ENCODE data around the gene SLC9A2. TPM values are rescaled to one million over a fixed set of nuclear protein-coding genes. Genes with fewer than 3 reads are reported as not detected.

SLC9A2 gene
- total and polyA plus RNA-seq, 4 experiments from 2014 or later = not detected

- CTCF ChIA-PET (ENCODE audit: partially characterized antibody) = no interaction called here
- Mint-ChIP-seq H3K36me3 (no peaks in the 10 kb centered on the region), H3K4me1 (peaks cover 6 to 11% (median 8%) of the 10 kb centered on the region in 4 donors), H3K27me3 (peaks cover 39 to 41% of the 10 kb centered on the region in 2 donors), H3K9me3 (no peaks in the 10 kb centered on the region), H3K4me3 (no peak overlapping the region), H3K27ac (no peak overlapping the region)
- Histone ChIP-seq H3K9me3 (ENCODE audit: control insufficient read depth in 1 of 2, low read length in 2 of 2) (no peaks in the 10 kb centered on the region), H3K27ac (ENCODE audit: low read depth, low read length) (no peak overlapping the region), H3K4me3 (ENCODE audit: low read length in 2 of 2) (no peak overlapping the region), H3K27me3 (ENCODE audit: insufficient read depth, low read length) (peaks cover 5% of the 10 kb centered on the region), H3K4me1 (ENCODE audit: insufficient read depth, low read length) (peaks cover 7% of the 10 kb centered on the region), H3K36me3 (ENCODE audit: insufficient read depth, low read length) (no peaks in the 10 kb centered on the region)
- intact Hi-C loops (cut with micrococcal nuclease) = no loop called here
- POLR2A ChIA-PET (ENCODE audit: partially characterized antibody) = no interaction called here
- no peak for DNase-seq
Measured at GRCh38 chr2:102621630-102622029, 2.3 kb downstream of the SLC9A2 start.

DNA sequence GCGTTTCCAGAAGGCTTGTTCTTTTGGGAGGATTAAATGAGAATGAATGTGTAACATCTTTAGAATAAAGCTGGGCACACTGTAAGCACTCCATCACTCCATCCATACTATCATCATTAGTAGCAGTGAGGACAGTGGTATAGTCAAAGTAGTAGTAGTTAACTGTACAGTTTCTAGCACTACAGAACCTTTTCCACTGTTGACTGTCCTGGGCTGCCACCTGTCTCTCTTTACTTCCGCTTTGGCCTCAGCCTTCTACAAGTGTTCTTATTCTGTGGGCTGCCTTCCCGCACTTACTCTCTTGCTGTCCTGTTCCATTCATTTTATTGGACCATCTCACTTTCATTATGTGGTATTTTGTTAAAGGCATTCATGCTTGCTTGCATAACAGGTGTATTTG lies 3.3 kb downstream of the SLC9A2 start:
- DNase-seq = no peak
- no peak overlapping the region for H3K4me3 ChIP-seq (ENCODE audit: low read length in 2 of 2)
- H3K9me3 ChIP-seq (ENCODE audit: control insufficient read depth in 1 of 2, low read length in 2 of 2) = no peaks in the 10 kb centered on the region
- no peaks in the 10 kb centered on the region for H3K36me3 ChIP-seq (ENCODE audit: insufficient read depth, low read length)
- intact Hi-C loops (cut with micrococcal nuclease) = no loop called here
- Mint-ChIP-seq H3K36me3 (no peaks in the 10 kb centered on the region), H3K4me3 (no peak overlapping the region), H3K27me3 (peaks cover 32 to 37% of the 10 kb centered on the region in 2 donors), H3K4me1 (peaks cover 6 to 11% (median 8%) of the 10 kb centered on the region in 4 donors), H3K9me3 (no peaks in the 10 kb centered on the region), H3K27ac (no peak overlapping the region)
- CTCF ChIA-PET (ENCODE audit: partially characterized antibody) = no interaction called here
- H3K27ac ChIP-seq (ENCODE audit: low read depth, low read length) = no peak overlapping the region
- peaks cover 7% of the 10 kb centered on the region for H3K4me1 ChIP-seq (ENCODE audit: insufficient read depth, low read length)
- POLR2A ChIA-PET (ENCODE audit: partially characterized antibody) = no interaction called here
- H3K27me3 ChIP-seq (ENCODE audit: insufficient read depth, low read length) = peaks cover 7% of the 10 kb centered on the region

GRCh38 chr2:102630458-102630857 lies 11.1 kb downstream of the SLC9A2 start:
- Histone ChIP-seq H3K4me1 (ENCODE audit: insufficient read depth, low read length) (no peaks in the 10 kb centered on the region), H3K4me3 (ENCODE audit: low read length in 2 of 2) (no peak overlapping the region), H3K27me3 (ENCODE audit: insufficient read depth, low read length) (peaks cover 4% of the 10 kb centered on the region), H3K9me3 (ENCODE audit: control insufficient read depth in 1 of 2, low read length in 2 of 2) (no peaks in the 10 kb centered on the region), H3K27ac (ENCODE audit: low read depth, low read length) (no peak overlapping the region), H3K36me3 (ENCODE audit: insufficient read depth, low read length) (no peaks in the 10 kb centered on the region)
- POLR2A ChIA-PET (ENCODE audit: partially characterized antibody) = no interaction called here
- Mint-ChIP-seq H3K4me1 (no peaks in the 10 kb centered on the region), H3K27ac (no peak overlapping the region), H3K27me3 (peaks cover 1 to 2% of the 10 kb centered on the region in 2 donors), H3K36me3 (no peaks in the 10 kb centered on the region), H3K4me3 (no peak overlapping the region), H3K9me3 (no peaks in the 10 kb centered on the region)
- intact Hi-C loops (cut with micrococcal nuclease) = no loop called here
- CTCF ChIA-PET (ENCODE audit: partially characterized antibody) = no interaction called here
- no peak for DNase-seq

DNA sequence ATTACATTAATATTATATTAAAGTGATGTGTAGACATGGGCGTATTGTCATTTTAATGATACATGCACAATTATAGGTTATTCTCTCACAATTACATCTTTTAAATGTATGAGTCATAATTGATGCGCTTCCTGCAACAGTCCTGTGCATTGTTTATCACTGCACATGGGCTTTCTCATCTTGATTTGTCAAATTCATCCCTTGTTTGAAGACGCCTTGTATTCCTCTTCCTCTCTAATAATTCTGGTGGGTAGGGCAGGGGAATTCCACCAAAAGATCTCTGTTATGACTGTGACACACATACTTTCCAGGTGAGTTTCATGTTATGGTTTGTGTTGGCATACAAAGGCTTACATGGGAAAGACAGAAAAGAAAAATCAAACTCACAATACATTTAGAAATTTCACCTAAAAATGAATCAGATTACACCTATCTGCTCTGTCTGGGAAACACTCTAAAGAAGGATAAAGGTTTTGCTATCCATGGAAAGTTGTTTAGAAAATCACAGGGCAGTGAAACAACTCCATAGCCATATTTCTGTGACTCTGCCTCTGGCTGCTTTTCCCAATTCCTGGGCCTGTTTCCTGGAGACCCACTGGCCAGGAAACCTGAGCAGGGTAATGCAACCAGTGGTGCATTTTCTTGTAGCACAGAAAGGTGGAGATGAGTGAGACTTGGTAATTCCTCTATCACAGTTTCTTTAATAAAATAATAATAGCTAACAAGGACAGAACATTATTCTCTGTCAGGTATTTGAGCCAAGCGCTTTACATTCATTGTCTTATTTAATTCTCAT lies 13.2 kb downstream of the SLC9A2 start:
- intact Hi-C loops (cut with micrococcal nuclease) = no loop called here
- Histone ChIP-seq H3K9me3 (ENCODE audit: control insufficient read depth in 1 of 2, low read length in 2 of 2) (no peaks in the 10 kb centered on the region), H3K36me3 (ENCODE audit: insufficient read depth, low read length) (no peaks in the 10 kb centered on the region), H3K4me1 (ENCODE audit: insufficient read depth, low read length) (no peaks in the 10 kb centered on the region), H3K4me3 (ENCODE audit: low read length in 2 of 2) (no peak overlapping the region), H3K27ac (ENCODE audit: low read depth, low read length) (no peak overlapping the region), H3K27me3 (ENCODE audit: insufficient read depth, low read length) (no peaks in the 10 kb centered on the region)
- no peaks in the 10 kb centered on the region for H3K9me3 Mint-ChIP-seq
- ChIA-PET CTCF (ENCODE audit: partially characterized antibody) (no interaction called here), POLR2A (ENCODE audit: partially characterized antibody) (no interaction called here)
- no peak for DNase-seq
- no peaks in the 10 kb centered on the region for H3K36me3 Mint-ChIP-seq
- H3K4me1 Mint-ChIP-seq = no peaks in the 10 kb centered on the region
- peaks cover 0 to 2% of the 10 kb centered on the region in 2 donors for H3K27me3 Mint-ChIP-seq
- no peak overlapping the region for H3K27ac Mint-ChIP-seq
- H3K4me3 Mint-ChIP-seq = no peak overlapping the region

DNA sequence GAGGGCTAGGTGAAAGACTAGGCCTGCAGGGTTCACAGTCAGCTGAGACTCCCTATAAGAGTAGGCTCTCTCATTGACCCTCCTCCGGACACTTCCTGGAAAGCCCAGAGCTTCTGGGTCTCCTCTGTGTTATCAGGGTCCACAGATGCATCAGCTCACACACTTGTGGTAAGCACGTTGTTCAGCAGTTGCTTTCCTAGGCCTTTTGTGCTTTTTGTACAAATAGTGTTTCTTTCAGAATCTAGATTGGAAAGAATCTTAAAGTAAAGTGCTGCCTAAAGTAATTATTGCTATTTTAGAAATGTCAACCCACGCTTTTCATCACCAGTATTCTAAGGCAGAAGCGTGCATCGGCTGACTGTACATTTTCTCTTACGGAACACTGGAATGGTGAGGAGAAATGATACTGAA lies 15.5 kb downstream of the SLC9A2 start:
- ChIA-PET CTCF (ENCODE audit: partially characterized antibody) (no interaction called here), POLR2A (ENCODE audit: partially characterized antibody) (no interaction called here)
- no peak overlapping the region for H3K27ac ChIP-seq (ENCODE audit: low read depth, low read length)

GRCh38 chr2:102635317-102635716 lies 16.0 kb downstream of the SLC9A2 start:
- intact Hi-C loops (cut with micrococcal nuclease) = no loop called here
- Histone ChIP-seq H3K4me3 (ENCODE audit: low read length in 2 of 2) (no peak overlapping the region), H3K36me3 (ENCODE audit: insufficient read depth, low read length) (no peaks in the 10 kb centered on the region), H3K27me3 (ENCODE audit: insufficient read depth, low read length) (no peaks in the 10 kb centered on the region), H3K27ac (ENCODE audit: low read depth, low read length) (no peak overlapping the region), H3K4me1 (ENCODE audit: insufficient read depth, low read length) (no peaks in the 10 kb centered on the region), H3K9me3 (ENCODE audit: control insufficient read depth in 1 of 2, low read length in 2 of 2) (no peaks in the 10 kb centered on the region)
- ChIA-PET POLR2A (ENCODE audit: partially characterized antibody) (no interaction called here), CTCF (ENCODE audit: partially characterized antibody) (no interaction called here)
- no peaks in the 10 kb centered on the region for H3K9me3 Mint-ChIP-seq
- DNase-seq = no peak
- H3K27me3 Mint-ChIP-seq = peaks cover 0 to 6% of the 10 kb centered on the region in 2 donors
- no peaks in the 10 kb centered on the region for H3K4me1 Mint-ChIP-seq
- H3K4me3 Mint-ChIP-seq = no peak overlapping the region
- H3K36me3 Mint-ChIP-seq = no peaks in the 10 kb centered on the region
- no peak overlapping the region for H3K27ac Mint-ChIP-seq

More for the DNA sequence above, 15.5 kb downstream of the SLC9A2 start:
- H3K36me3 ChIP-seq (ENCODE audit: insufficient read depth, low read length) = no peaks in the 10 kb centered on the region
- Mint-ChIP-seq H3K9me3 (no peaks in the 10 kb centered on the region), H3K36me3 (no peaks in the 10 kb centered on the region), H3K27me3 (peaks cover 0 to 6% of the 10 kb centered on the region in 2 donors), H3K4me1 (no peaks in the 10 kb centered on the region), H3K4me3 (no peak overlapping the region), H3K27ac (no peak overlapping the region)
- no peak overlapping the region for H3K4me3 ChIP-seq (ENCODE audit: low read length in 2 of 2)
- intact Hi-C loops (cut with micrococcal nuclease) = no loop called here
- no peaks in the 10 kb centered on the region for H3K27me3 ChIP-seq (ENCODE audit: insufficient read depth, low read length)
- H3K9me3 ChIP-seq (ENCODE audit: control insufficient read depth in 1 of 2, low read length in 2 of 2) = no peaks in the 10 kb centered on the region
- no peaks in the 10 kb centered on the region for H3K4me1 ChIP-seq (ENCODE audit: insufficient read depth, low read length)
- no peak for DNase-seq

GRCh38 chr2:102636283-102636907 lies 17.0 kb downstream of the SLC9A2 start:
- H3K4me1 Mint-ChIP-seq = no peaks in the 10 kb centered on the region
- H3K27ac Mint-ChIP-seq = no peak overlapping the region
- Histone ChIP-seq H3K36me3 (ENCODE audit: insufficient read depth, low read length) (no peaks in the 10 kb centered on the region), H3K27me3 (ENCODE audit: insufficient read depth, low read length) (no peaks in the 10 kb centered on the region), H3K27ac (ENCODE audit: low read depth, low read length) (no peak overlapping the region), H3K9me3 (ENCODE audit: control insufficient read depth in 1 of 2, low read length in 2 of 2) (no peaks in the 10 kb centered on the region), H3K4me3 (ENCODE audit: low read length in 2 of 2) (no peak overlapping the region), H3K4me1 (ENCODE audit: insufficient read depth, low read length) (no peaks in the 10 kb centered on the region)
- H3K4me3 Mint-ChIP-seq = no peak overlapping the region
- H3K36me3 Mint-ChIP-seq = no peaks in the 10 kb centered on the region
- DNase-seq = no peak
- ChIA-PET CTCF (ENCODE audit: partially characterized antibody) (interaction anchor here (1.1 to 1.5 kb wide), 2 partner anchors 9 to 21 kb away, joined by 3 to 5 read pairs; no protein-coding TSS in a partner anchor), POLR2A (ENCODE audit: partially characterized antibody) (no interaction called here)
- H3K27me3 Mint-ChIP-seq = peaks cover 3 to 6% of the 10 kb centered on the region in 2 donors
- intact Hi-C loops (cut with micrococcal nuclease) = no loop called here
- no peaks in the 10 kb centered on the region for H3K9me3 Mint-ChIP-seq
